HT-29 (cell line): Measurements from ENCODE around the gene FGD3. TPM values are rescaled to one million over a fixed set of nuclear protein-coding genes. Genes with fewer than 3 reads are reported as not detected.
A peak's percentile ranks its signal among the peaks of the same experiment; 100 is the strongest.
"Not testable (repeated sequence)": the region's sequence is repeated elsewhere in the genome, so short reads cannot be mapped to it uniquely, and the experiment has no call there.

Experiments
- DNase-seq: peaks from one replicate; pipeline ENCODE4 v3.0.0-alpha.2; 2015; ENCODE audit warnings: low spot score
- total RNA-seq: library from RNA; depleted of rRNA; stranded (reverse); fragments of >200 nt; shearing (Covaris generic); gene quantifications from 2 replicates; pipeline ENCODE4 v1.2.3, GENCODE V29; 2014

FGD3 gene
- total RNA-seq, 1 experiment from 2014 or later, result 14.7 TPM

GRCh38 chr9:92977279-92977678 is 30.0 kb downstream of the FGD3 start:
- DNase-seq, result no peak

- no peak for DNase-seq
These were observed 31.1 kb downstream of the FGD3 start for GRCh38 chr9:92978345-92978875.

GRCh38 chr9:92979283-92980056 is 32.1 kb downstream of the FGD3 start:
- DNase-seq, result no peak

GRCh38 chr9:92980085-92980745 is 32.9 kb downstream of the FGD3 start:
- DNase-seq, result no peak

GRCh38 chr9:92982130-92982529 is 34.8 kb downstream of the FGD3 start:
- DNase-seq, result no peak

- DNase-seq, result no peak
These were observed 36.8 kb downstream of the FGD3 start for GRCh38 chr9:92983984-92984589.

GRCh38 chr9:92984976-92985375 is 37.7 kb downstream of the FGD3 start:
- DNase-seq, result no peak

GRCh38 chr9:92986176-92987119 is 39.1 kb downstream of the FGD3 start:
- DNase-seq, result peak; percentile 68

- peak; percentile 38 for DNase-seq
These were observed 41.0 kb downstream of the FGD3 start for GRCh38 chr9:92988215-92988768.

GRCh38 chr9:92989561-92989960 is 42.2 kb downstream of the FGD3 start:
- DNase-seq, result peak; percentile 48

GRCh38 chr9:92990461-92990860 is 43.1 kb downstream of the FGD3 start:
- no peak for DNase-seq

GRCh38 chr9:92992549-92992948 is 45.2 kb downstream of the FGD3 start:
- no peak for DNase-seq

- DNase-seq, result not testable (repeated sequence)
These were observed 51.5 kb downstream of the FGD3 start for GRCh38 chr9:92998871-92999270.

- no peak for DNase-seq
These were observed 53.7 kb downstream of the FGD3 start for GRCh38 chr9:93001031-93001430.

- DNase-seq, result no peak
These were observed 55.4 kb downstream of the FGD3 start for GRCh38 chr9:93002700-93003099.

GRCh38 chr9:93003552-93004407 is 56.5 kb downstream of the FGD3 start:
- DNase-seq, result peak; percentile 92

- no peak for DNase-seq
These were observed 57.2 kb downstream of the FGD3 start for GRCh38 chr9:93004561-93004960.

GRCh38 chr9:93005876-93006275 is 58.6 kb downstream of the FGD3 start:
- DNase-seq, result no peak

GRCh38 chr9:93007529-93008058 is 60.3 kb downstream of the FGD3 start:
- no peak for DNase-seq

GRCh38 chr9:93008457-93008856 is 61.1 kb downstream of the FGD3 start:
- no peak for DNase-seq
